HuH-7 (cell line): ENCODE measurements around the gene CTSK.
A peak's percentile ranks its signal among the peaks of the same experiment; 100 is the strongest.
"Not testable (repeated sequence)": the region's sequence is repeated elsewhere in the genome, so short reads cannot be mapped to it uniquely, and the experiment has no call there.

Experiments used
- DNase-seq: peaks from one replicate; pipeline ENCODE4 v3.0.0; 2011; ENCODE audit warnings: low spot score

Gene CTSK

GRCh38 chr1:150808121-150808520 is at the start of gene CTSK:
CTSK (minus strand) TSS chr1:150808260; CDS start chr1:150806805, 1,455 bp downstream.
- no peak for DNase-seq

GRCh38 chr1:150852734-150853133 is 44.7 kb upstream of the CTSK start:
- not testable (repeated sequence) for DNase-seq

- DNase-seq, result not testable (repeated sequence)
Observed at GRCh38 chr1:150850801-150851362, 42.8 kb upstream of the CTSK start.

GRCh38 chr1:150846473-150847146 is 38.5 kb upstream of the CTSK start:
- DNase-seq, result no peak

GRCh38 chr1:150843474-150843873 is 35.4 kb upstream of the CTSK start:
- DNase-seq, result no peak

GRCh38 chr1:150842964-150843363 is 34.9 kb upstream of the CTSK start:
- no peak for DNase-seq

- no peak for DNase-seq
Observed at GRCh38 chr1:150842343-150842742, 34.3 kb upstream of the CTSK start.

GRCh38 chr1:150841626-150842025 is 33.6 kb upstream of the CTSK start:
- no peak for DNase-seq

GRCh38 chr1:150840850-150841249 is 32.8 kb upstream of the CTSK start:
- not testable (repeated sequence) for DNase-seq

GRCh38 chr1:150836129-150836773 is 28.2 kb upstream of the CTSK start:
- no peak for DNase-seq

GRCh38 chr1:150833961-150834360 is 25.9 kb upstream of the CTSK start:
- DNase-seq, result not testable (repeated sequence)

GRCh38 chr1:150832597-150832996 is 24.5 kb upstream of the CTSK start:
- no peak for DNase-seq

- DNase-seq, result peak; percentile 15
Observed at GRCh38 chr1:150829751-150830150, 21.7 kb upstream of the CTSK start.

GRCh38 chr1:150826299-150826698 is 18.2 kb upstream of the CTSK start:
- DNase-seq, result no peak

GRCh38 chr1:150820730-150821512 is 12.9 kb upstream of the CTSK start:
- DNase-seq, result no peak

- no peak for DNase-seq
Observed at GRCh38 chr1:150815871-150816270, 7.8 kb upstream of the CTSK start.

- DNase-seq, result peak; percentile 55
Observed at GRCh38 chr1:150813028-150813707, 5.1 kb upstream of the CTSK start.

GRCh38 chr1:150810958-150811659 is 3.0 kb upstream of the CTSK start:
- DNase-seq, result peak; percentile 26

- DNase-seq, result no peak
Observed at GRCh38 chr1:150809651-150810050, 1.6 kb upstream of the CTSK start.

GRCh38 chr1:150808846-150809245 is 786 bp upstream of the CTSK start:
- DNase-seq, result no peak

GRCh38 chr1:150807249-150808023 is 624 bp downstream of the CTSK start:
- DNase-seq, result no peak
